ENCODE data around the gene HIVEP3.

The HIVEP3 gene

DNA sequence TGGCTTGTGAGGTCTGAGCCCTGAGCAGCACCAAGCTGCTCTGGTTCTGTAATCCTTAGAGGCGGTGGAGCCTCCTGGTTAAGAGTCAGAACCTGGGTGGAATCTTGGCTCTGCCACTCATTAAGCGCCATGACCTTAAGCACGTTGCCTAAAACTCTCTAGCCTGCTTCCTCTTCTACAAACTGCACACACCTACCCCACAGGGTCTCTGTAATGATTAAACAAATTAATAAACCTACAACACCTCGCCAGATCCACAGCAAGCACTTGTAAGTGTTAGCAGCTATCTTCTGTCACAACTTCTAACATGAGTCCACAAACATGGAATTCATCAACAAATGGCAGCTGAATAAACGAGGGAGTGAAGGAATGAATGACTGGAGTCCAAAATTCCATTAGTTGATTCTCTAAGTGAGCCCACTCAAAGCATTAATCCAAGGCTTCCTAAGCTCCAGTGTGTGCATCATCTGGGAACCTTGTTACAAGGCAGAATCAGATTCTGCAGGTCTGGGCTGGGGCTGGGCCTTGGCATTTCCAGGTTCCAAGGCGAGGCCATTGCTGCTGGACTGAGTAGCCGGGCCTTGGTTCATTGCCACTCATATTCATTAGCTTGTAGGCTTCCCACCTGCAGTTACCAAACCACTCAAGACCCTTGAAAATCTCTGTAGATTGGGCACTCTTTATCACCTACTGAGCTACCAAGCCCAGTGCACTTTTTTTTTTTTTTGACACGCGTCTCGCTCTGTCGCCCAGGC, 168.6 kb downstream of the HIVEP3 start:
- DNase-seq, result no peak

DNA sequence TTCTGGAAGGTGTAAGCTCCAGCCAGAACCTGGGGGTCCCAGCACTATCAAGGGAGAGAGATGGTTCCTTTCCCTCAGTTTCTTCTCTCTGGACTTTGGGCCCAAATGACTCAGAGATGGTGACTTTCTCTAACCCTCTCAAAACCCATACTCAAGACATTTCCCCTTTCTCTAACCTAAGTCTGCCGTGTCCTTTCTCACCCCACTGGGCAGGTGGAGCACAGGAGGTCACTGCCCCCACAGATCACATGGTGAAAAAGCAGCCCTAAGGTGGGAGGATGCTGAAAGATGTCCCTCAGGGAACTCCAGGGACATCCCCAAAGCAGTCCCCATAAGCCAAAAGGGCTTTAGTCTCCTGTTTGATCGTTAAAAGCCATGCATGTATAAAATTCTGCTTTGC, 173.7 kb downstream of the HIVEP3 start:
- DNase-seq, result no peak

DNA sequence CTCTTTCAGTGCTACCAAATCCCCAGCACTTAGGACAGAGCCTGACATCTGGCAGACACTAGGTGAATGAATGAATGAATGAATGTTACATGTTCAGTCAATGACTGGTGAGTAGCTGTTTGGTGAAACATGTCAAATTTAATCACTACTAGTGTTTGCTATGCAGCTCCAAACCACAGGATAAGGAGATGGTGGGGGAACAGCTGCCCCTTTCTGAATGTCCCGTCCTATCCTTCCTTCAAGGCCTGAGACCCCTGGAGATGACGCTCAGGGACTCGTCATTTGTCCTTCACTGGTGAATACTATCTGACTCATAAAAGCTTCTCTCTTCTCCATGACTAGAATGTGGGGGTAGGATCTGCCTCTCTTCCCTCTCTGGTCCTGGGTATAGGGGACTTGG, 175.4 kb downstream of the HIVEP3 start:
- no peak for DNase-seq

DNA sequence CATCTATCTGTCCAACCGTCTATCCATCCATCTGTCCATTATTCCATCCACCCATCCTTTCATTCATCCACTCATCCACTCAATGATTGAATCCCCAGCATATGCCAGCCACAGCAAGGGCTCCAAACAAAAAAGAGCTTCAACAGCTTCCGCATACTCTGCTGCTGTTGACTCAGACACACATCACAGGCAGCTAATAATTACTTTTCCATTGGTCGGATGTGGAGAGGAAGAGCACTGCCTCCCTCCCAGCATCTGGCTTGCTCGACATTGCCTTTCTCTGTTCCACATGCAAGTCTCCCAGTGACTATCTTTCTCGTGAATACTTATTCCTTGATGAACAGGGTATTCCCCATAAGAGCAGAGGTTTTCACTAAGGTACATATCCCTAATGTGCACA, 176.5 kb downstream of the HIVEP3 start:
- no peak for DNase-seq

DNA sequence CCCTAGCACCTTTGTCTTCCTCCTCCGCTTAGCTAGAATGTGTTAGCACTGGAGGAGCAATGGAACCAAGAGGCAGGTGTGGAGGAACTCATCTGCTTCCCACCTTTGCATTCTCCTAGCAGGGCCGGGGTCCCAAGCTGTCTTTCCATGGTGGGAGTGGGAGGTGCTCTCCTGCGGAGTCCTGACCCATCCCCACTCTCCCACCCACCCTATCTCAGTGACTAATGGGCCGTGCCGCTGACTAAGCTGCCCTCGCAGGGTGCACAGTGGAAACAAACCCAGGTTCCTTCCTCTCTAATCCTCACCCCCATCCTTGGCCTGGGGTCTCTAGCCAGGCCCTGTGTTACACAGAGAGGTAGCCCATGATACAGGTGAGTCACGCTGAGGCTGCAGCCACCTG, 177.5 kb downstream of the HIVEP3 start:
- DNase-seq, result no peak

DNA sequence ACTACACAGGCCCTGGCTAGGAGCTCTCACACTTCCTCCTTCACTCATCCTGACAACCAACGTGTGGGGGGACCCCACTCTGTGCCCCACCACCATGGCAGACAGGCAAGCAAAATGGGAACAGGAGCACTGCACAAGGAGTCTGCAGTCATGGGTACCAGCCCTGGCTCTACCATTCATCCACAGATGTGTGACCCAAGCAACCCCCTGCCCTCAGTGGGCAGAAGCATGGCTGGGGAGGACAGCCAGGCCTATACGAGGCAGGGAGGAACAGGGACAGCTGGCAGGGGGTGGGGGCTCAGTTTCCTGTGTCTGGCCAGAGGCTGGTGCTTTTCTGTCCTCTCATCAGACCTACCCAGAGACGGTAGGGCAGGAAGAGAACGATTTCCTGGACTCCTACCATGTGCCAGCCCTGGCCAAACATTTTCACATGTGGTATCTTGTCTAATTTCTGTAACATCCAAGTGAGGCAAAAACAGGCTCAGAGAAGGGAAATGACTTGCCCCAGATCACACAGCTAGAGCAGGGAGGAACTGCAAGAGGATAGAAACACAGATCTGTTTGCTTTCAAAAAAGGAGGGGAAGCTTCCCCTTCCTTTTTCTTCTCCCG, 178.0 kb downstream of the HIVEP3 start:
- DNase-seq, result no peak

DNA sequence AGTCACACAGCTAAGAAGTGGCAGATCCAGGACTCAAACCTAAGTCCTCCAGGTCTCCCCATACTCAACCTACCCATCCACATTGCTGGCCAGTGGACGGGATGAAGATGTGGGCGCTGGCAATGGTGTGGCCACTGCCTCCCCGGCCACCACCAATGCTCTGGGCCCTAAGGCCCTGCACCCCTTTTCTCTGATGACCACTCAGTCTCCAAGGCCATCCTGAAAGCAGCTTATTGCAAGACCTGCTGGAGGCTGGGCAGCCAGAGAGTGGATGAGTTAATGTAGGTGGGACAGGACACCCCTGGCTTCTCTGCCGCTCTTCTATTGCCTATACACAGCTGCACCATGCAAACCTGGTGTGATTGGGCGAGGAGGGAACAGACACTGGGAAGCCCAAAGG, 178.7 kb downstream of the HIVEP3 start:
- DNase-seq, result no peak

DNA sequence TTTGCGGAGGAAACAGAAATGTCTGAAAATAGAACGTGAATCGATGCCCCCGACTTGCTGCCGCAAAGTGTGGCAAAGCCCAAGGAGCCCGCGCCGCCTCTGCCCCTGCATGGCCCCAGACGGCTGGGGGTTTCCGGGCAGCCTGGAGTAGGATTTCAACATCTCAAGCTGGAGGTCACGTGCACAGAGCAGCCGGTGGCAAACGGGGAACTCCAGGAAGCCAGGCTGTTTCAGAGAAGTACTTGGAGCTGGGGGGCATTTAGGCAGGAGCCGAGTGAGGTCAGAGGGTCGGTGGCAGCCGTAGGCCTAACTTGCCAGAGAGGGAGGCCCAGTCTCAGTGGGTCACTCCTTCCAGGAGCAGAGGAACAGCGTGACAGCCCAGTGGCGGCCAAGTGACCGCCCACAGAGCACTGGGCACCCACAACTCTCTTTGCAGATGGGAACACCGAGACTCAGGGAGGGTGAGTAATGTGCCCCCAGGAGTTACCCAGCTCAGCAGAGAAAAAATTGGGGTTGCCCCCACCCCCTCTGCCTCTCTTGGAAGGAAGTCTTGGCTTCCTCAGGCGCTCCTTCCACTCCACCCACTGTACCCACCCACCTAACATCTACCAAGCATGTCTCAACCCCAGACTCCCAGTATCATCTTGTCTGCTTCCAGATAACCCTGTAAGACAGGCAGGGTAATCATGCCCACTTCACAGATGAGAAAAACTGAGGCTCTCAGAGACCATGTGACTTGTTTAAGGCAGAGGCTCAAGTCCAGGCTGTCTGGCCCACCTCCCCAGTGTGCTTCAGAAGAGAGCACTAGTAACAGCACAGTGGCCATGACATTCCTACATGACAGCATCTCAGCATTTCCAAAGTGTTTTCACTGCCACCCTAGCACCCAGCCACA, 179.4 kb downstream of the HIVEP3 start:
- no peak for DNase-seq

DNA sequence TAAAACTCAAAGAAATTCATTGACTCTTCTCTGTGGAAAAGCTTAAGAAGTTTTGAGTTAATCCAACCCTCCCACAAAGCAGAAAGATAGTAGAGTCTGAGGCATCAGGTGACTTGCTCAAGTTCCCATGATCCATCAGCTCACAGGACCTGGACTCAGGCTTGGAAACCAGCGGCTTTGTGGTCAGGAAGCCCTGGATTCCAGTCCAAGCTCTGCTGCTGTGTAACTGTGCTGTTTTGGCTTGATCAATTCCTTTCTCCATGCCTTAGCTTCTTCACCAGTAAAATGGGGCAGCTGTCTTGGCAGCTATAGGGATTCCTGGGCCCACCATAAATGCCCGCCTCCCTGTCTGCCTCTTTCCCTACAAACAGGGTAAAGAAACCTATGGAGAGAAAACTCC, 180.2 kb downstream of the HIVEP3 start:
- DNase-seq, result no peak

DNA sequence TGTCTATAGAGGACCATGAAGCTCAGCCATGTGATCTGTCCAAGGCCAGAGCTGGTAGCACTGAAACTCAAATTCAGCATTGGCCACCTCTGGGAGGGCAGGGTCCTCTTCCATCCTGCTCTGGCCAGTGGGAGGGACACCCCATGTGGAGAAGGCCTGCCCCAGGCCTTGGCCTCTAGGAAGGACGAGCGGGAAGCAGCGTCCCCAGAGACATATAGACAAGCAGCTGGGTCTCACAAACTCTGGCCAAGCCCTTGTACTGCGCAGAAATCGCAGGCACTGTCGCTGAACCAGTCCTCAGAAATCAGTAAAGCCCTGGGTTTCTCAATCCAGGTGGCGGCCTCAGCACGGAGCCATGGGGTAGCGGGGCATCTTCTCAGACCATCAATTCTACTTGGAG, 180.7 kb downstream of the HIVEP3 start:
- DNase-seq, result no peak

DNA sequence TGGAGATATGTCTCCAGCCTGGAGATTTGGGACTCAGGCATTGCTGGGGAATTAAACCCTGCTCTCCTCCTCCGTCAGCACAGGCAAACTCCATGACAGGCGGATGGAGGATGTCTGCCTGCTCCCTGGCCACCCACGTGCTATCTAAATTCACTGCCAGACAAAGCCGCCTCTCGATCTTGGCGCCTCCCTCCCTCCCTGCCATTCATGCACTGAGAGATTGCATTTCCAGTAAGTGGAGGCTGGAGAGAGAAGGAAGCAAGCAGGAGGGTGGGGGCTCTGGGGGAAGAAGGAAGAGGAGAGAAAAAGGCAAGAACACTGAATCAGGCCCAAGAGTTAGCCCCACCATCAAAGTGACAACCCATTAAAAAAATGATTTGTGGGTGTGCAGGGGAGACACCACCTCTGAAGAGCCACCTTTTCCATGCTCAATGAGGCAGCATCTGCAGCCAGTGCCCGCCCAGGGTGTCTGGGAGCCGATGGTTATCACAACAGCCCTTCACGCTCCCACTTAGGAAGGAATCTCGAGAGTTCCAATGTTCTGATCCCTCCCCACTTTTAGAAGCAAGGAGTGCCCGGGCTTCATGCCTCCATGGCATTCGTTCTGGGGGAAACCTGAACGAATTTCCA, 183.0 kb downstream of the HIVEP3 start:
- no peak for DNase-seq

DNA sequence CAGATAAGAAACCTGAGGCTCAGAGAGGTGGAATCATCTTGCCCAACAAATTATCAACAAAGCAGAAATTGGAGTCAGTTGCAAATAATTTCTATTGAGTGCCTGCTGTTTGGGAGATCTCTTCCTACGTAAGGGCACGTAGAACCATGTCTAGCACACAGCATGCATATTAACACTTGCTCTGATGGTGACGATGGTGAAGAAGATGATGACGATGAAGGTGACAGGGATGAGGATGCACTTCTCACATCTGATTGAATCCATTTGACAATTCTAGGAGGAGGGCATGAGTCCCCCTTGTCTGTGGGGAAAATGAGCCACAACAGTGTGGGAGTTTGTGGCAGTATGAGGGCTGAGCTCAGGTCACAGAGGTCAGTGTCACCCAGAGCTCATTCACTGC, 183.6 kb downstream of the HIVEP3 start:
- no peak for DNase-seq

DNA sequence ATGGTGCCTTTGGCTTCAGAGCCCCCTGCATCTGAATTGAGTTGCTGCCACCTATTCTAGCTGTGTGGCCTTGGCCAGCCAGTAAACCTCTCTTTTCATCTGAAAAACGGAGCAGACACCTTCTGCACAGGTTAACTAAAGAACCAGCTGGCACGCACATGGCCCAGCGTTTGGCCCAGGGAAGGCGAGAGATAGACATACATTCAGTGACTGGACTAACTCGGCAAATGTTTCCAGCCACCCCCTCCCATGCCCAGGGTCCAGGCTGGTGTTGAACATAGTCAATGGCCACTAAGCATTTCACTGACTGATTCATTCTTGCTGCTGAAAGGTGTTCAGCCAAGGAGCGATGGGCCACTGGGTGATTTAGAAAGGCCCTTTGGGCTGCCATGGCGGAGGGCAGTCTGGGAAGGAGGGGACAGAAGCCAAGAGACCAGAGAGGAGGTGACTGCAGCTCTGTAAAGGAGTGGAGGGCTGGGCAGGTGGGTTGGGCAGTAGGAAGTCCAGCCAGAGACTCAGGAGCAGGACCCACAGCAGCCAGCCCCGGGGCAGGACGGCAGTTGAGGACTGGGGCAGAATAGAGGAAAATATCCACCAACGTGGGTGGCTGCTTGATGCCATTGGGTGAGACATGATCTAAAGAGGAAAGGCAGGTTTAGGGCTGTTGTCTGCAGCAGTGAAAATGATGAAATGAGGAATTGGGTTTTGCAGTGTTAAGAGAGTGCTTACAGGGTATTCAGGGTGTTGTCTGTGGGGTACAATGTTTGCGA, 184.3 kb downstream of the HIVEP3 start:
- DNase-seq, result no peak

DNA sequence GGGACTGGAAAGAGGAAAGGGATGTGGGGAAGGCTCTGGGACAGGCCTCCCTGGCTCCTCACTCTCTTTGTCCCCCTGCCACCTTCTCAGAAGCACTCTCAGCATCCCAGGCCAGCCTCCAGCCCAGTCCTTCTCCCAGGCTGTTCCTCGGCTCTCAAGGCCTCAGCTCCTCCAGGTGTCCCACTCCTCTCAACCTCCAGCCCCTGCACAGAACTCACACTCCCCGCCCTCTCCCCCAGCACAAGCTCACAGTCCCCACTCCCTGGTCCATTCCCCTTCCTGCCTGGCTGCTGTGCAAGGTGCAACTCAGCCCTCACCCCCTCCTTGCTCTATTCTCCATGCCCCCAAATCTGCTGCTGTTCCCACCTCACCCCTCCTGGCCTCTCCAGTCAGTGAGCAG, 185.0 kb downstream of the HIVEP3 start:
- DNase-seq, result no peak

DNA sequence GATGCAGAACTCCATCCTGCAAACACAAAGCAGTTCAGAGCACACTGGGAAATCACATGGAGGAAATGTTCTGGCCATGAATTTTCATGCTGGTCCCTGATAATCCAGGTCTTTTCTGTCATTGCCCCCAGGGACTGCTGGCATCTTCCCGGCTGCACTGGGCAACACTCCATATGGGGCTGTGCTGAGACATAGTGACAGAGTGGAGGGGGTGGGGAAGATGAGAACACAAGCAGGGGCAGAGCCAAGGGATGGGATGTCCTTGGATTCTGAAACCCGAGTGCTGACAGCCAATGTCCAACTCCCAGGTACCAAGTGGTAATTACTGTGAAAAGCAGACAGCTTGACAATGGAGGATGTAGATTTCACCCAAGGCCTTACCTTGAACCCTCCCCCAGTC, 185.7 kb downstream of the HIVEP3 start:
- no peak for DNase-seq

DNA sequence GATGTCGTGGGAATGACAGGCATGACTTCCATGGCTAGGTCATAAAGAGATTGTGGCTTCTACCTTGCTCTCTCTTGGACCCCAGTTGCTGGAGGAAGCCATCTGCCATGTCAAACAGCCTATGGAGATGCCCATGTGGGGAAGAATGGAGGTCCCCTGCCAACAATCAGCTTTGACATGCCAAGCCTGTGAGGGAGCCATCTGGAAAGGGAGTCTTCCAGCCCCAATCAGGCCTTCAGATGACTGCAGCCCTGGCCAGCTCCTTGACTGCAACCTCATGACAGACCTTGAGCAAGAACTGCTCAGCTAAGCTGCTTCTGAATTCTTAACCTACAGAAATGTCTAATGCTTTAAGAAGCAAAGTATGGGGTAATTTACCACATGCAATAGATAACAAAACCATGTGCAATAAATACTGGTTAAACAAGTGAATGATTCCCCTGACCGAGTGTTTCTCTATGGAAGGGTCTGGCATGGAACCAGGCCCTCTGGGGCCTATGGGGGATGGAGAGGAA, 187.1 kb downstream of the HIVEP3 start:
- no peak for DNase-seq

DNA sequence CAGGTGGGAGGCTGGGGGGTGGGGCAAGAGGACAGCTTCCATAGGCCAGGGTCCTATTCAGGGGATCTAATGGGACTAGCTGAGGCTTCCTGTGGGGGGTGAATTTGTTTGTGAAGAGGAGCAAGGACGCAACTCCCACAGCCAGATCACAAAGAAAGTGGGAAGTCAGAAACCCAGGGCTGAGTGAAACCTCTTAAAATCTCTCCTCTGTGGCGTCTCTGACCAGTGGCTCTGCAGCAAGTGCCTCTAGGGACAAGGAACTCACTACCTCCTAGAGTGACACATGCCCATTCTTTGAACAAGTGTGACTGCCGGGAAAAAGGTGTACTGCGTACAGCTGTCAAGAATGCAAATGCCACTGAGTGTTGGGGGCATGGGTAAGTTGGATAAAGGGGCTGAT, 187.9 kb downstream of the HIVEP3 start:
- DNase-seq, result no peak

DNA sequence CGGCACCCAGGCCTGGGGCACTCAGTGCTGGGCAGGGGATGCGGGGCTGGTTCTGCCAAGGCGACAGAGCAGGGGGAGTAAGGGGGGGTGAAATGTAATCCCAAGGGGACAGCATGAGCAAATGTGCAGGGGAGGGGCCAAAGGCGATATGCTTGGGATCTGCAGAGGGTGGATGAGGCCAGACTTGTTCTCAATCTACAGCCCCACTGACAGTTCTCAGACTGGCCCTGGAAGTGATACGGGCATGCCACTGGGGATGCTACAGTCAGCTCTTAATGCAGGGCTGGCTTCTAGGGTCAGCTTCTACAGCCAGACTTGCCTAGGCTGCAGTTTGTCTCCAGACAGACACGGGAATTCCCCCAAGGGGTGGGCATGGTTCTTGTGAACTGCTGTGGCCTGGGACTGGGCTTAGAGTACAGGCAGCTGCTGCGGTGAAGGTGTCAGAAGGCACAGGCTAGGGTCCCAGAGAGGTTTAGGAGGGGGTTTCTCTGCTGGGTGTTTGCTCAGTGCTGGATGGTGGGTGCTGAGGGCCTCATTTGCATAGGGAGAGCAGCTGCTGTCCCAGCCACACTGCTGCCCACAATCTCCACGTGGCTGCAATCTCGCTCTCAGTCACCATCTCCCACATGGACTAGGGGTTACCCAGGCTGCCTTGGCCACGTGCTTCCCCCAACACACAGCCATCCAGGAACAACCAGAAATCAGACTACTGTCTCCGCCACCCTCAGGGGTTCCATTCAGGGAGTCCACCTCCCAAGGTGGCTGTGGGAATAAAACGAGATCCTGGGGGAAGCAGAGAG, 190.1 kb downstream of the HIVEP3 start:
- peak; percentile 74 for DNase-seq

DNA sequence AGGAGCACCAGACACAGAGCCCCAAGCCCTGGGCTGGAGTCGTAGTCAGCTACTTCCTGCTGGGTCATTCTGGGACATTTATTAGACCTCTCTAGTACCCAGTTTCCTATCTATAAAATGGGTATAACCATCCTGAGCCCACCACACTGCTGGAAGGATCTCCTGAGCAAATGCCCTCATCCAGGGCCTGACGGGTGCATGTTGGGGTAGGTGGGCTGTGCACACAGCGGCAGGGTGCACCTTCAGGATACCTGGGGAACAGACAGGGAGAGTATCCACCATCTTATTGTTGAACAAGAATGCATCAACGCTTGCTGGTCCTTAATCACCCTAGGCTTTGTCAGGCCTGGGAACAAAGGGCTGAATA, 191.0 kb downstream of the HIVEP3 start:
- DNase-seq, result no peak

DNA sequence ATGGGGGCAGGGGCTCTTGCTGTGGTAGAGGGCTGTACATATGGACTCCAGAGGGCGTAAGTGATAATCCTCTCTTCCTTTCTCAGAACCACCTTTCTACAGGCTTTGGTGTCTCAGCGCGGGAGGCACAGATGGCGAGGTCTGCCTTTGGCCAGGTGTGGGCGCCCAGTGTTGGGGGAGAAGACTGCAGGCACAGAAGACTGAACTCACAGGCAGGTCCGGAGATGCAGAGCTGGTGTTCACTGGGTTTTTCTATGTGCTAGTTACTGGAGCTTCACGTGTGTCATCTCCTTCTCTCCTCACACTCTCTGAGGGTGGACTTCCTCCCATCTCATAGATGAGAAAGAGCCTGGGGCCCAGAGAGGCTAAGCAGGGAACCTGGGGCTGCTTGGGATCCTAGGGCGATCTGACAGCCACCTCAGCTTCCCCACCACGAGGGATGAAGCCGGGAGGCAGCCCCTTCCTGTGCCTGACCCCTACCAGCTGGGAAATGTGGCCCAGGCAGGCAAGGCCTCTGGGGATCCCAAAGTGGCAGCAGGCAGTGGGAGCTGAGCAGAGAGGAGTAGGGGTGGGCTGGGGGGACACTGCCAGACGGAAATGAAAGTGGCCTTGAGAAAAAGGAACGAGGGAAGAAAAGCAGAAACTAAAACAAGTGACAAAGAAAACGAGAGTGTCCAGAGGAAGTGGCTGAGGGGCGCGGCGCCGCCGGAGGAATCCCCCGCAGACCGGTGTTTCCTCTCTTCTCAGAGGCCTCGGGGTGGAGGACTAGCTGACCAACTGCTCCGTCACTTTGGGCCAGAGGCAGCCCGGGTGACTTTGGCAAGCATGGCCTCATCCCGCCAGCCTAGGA, 191.6 kb downstream of the HIVEP3 start:
- no peak for DNase-seq

DNA sequence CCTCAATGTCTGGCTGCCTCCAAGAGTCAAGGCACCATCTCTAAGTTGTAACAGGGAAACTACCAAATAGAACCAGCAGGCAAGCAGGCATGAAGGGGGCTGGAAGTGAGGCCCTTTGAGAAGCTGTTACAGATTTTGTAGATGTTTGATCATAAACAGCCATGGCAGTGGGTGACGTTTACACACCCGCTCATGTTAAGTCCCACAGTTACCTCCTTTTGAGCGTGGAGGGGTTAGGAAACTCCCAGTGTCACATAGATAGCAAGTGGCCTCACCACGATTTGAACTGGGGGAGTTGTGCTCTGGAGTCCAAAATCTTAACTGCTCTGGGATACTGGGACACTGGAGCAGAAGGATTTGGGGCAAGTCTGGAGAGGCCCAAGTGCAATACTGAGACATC, 192.4 kb downstream of the HIVEP3 start:
- DNase-seq, result no peak
